Measurements from ENCODE around the gene PLEKHJ1. TPM values are rescaled to one million over a fixed set of nuclear protein-coding genes. Genes with fewer than 3 reads are reported as not detected.

Gene PLEKHJ1
- total and polyA plus RNA-seq, 9 of the 15 experiments (the other 6 are each of a cell fraction or from before 2014, with no cell fraction given) = 1.5 to 188 (median 63.9) TPM

DNA sequence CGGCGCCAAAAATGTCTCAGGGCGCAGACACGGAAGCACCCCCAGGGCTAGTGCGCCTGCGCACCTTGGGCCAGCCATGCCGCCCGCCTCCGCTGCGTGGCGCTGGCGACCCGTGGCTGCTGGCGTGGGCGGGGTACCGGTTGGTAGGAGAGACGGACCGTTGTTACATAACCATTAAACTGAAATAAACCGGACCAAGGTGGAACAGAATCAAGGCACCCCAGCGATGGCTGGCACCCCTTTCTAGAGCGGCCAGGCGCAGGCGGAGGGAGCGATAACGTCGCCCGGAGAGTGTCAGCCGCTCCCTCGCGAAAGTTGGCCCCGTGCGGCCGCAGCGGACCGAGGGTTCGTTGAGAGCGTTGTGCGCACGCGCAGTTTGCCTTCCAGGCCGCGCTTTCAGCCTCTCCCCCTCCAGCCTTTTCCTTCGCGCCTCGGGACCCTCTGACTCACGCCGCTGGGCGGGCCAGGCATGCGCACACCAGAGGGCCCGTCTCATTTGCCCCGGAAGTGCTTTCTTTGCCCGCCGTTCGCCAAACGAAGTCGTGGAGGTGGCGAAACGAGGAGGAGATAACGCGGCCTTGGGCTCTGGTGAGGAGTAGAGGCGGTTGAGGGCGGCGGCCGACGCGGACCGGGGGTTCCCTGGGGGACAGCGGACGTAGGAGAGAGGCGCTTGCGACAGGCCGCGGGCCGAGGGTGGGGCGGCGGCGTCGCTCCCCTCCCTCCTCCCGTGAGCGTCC, at the start of gene PLEKHJ1, which contains the start of gene SF3A2 (continued):
- TF ChIP-seq ELF4 (CRISPR knock-in tag; IDR thresholded peaks at IDR 0.05) (peak; percentile 10; the same call in 1 of the 2 replicates), GATA2 (CRISPR knock-in tag; IDR thresholded peaks at IDR 0.05) (no peak), ZC3H11A (IDR thresholded peaks at IDR 0.05; ENCODE audit: low read depth, low read length) (no peak; the same call in 1 of the 2 replicates), ZNF3 (CRISPR knock-in tag; IDR thresholded peaks at IDR 0.05) (no peak), HNRNPK (IDR thresholded peaks at IDR 0.05; ENCODE audit: low read depth, low read length, poor library complexity, severe bottlenecking) (no peak), ZNF77 (CRISPR knock-in tag; IDR thresholded peaks at IDR 0.05) (no peak), KDM5B (IDR thresholded peaks at IDR 0.05; ENCODE audit: insufficient replicate concordance, low read depth, low read length) (peak; percentile 27), ETV5 (CRISPR knock-in tag; IDR thresholded peaks at IDR 0.05; ENCODE audit: low read depth) (no peak; the same call in 1 of the 2 replicates), ZNF436 (CRISPR knock-in tag; IDR thresholded peaks at IDR 0.05) (no peak), KDM1A (IDR thresholded peaks at IDR 0.05) (no peak), CBX8 (IDR thresholded peaks at IDR 0.05; ENCODE audit: borderline replicate concordance, extremely low read depth, low read depth, low read length, poor library complexity, severe bottlenecking) (no peak), MTA2 (IDR thresholded peaks at IDR 0.05; ENCODE audit: low read depth) (peak; percentile 71), MEIS2 (IDR thresholded peaks at IDR 0.05; ENCODE audit: partially characterized antibody) (peak; percentile 80), CHD2 (IDR thresholded peaks at IDR 0.05; ENCODE audit: low read depth, low read length) (no peak), CBX2 (IDR thresholded peaks at IDR 0.05; ENCODE audit: insufficient read depth, low read length, poor library complexity, severe bottlenecking) (no peak), NR2C2 (CRISPR knock-in tag; IDR thresholded peaks at IDR 0.05) (peak; percentile 99), NR2C2 (tag; IDR thresholded peaks at IDR 0.05) (peak; percentile 100), ZBTB8A (IDR thresholded peaks at IDR 0.05; ENCODE audit: partially characterized antibody) (no peak), KLF1 (tag; IDR thresholded peaks at IDR 0.05) (peak; percentile 5; the same call in 1 of the 2 replicates), MAFG (tag; conservative IDR thresholded peaks at IDR 0.05) (no peak), ZNF184 (CRISPR knock-in tag; IDR thresholded peaks at IDR 0.05) (no peak), GATAD2B (IDR thresholded peaks at IDR 0.05; ENCODE audit: borderline replicate concordance) (no peak)
- TF ChIP-seq, protein P1, sequence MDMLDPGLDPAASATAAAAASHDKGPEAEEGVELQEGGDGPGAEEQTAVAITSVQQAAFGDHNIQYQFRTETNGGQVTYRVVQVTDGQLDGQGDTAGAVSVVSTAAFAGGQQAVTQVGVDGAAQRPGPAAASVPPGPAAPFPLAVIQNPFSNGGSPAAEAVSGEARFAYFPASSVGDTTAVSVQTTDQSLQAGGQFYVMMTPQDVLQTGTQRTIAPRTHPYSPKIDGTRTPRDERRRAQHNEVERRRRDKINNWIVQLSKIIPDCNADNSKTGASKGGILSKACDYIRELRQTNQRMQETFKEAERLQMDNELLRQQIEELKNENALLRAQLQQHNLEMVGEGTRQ (CRISPR knock-in tag; IDR thresholded peaks at IDR 0.05) = no peak; the same call in 1 of the 2 replicates
- TF ChIP-seq, protein P2, sequence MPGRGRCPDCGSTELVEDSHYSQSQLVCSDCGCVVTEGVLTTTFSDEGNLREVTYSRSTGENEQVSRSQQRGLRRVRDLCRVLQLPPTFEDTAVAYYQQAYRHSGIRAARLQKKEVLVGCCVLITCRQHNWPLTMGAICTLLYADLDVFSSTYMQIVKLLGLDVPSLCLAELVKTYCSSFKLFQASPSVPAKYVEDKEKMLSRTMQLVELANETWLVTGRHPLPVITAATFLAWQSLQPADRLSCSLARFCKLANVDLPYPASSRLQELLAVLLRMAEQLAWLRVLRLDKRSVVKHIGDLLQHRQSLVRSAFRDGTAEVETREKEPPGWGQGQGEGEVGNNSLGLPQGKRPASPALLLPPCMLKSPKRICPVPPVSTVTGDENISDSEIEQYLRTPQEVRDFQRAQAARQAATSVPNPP (IDR thresholded peaks at IDR 0.05; ENCODE audit: borderline replicate concordance, insufficient read depth, insufficient read length) = no peak

All from K562 (cell line).